NCI-H82 (cell line): ENCODE data around the gene GNL1.

Experiments used
- DNase-seq: peaks from one replicate; lab custom pipeline; 2025; lab: John Stamatoyannopoulos, UW

Gene GNL1

DNA sequence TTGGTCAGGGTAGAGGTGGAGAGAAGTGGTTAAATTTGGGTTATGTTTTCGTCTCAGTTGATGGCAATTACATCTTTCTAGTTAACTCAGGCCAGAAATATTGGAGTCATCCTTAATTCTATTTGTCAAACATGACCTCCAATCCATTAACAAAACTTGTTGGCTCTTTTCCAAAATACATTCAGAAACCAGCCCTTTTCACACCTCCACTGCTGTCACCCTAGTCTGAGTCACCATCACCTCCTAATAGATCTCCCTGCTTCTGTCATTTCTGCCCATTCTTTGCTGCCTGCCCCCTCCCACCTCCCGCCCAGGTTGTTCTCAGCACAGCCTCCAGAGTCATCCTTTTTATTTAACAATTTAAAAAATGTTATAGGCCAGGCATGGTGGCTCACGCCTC lies 12.0 kb upstream of the GNL1 start:
- no peak for DNase-seq

DNA sequence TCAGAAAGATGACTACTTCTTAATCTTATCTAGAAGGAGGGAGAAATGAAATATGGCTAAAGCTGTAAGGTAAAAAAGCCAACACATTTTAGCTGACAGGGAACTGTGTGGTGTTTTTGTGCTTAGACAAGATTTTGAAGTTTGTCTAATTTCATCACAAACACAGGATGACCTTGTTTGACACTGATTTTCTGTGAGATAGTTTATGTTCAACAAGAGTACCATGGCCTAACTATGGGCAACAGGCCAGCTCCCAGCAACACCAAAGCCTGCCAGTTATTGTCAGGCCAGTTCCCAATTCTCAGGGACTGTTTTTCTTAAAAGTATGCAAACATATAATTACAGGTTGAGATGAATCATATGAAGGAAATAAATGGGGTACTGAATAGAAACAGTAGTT lies 9.5 kb upstream of the GNL1 start:
- DNase-seq: no peak

DNA sequence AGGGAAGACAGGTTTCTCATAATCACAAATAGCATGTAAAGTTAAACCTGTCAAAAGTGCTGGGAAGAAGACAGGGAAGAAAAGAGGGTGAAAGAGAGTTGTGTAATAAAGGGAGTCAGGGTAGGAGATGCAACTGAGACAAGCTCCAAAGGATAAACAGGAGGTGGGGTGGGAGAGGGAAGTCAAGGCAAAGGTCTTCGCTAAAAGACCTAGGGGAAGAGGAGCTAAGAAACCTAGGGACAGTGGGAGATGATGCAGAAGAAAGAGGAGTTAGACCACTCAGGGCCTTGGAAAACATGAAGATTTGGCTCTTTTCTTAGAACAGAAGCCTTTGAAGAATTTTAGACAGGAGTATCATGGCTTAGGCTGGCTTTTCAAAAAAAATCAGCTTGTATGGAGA lies 7.8 kb upstream of the GNL1 start:
- DNase-seq: no peak

DNA sequence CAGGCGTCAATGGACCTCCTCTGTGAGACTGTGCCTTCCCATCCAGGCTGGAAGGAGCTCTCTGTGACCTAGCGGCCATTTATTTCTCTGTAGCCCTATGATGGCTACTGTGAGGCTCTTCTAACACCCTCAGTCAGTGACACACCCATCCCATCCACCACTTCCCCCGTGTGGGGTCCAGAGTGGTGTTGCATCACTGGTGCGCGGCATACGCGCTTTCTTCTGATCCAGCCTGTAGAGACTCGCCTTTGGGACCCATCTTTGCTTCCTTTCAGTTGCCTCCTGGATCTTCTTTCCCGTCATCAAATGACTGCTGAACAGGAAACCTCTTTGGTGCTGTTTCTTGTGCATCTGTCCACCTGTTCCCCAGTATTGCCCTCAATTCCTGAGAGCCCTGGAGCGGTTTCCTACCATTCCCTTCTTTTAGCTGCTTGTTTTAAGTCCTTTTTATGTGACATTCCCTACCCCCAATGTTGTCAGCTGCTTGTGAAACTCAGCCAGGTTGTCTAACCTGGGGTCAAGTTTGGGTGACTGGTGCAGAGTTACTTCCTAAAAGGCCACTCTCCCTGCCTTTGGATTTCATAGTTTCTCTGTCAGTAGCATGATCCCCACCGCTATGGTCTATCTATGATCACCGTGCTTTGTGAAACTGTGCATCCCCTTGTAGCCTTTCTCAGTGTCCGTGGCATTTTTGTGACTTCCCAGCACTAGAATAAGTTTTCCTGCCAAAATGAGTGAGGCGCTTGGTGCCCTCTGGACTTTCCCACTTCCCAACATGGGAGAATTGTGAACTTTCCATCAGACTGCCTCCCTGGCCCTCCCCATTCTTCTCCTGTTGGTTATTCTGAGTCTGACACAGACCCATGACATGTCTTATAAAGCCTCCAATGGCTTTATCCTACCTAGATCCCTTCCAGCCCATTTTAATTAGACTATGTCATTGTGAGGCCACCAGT lies 6.5 kb upstream of the GNL1 start:
- no peak for DNase-seq

DNA sequence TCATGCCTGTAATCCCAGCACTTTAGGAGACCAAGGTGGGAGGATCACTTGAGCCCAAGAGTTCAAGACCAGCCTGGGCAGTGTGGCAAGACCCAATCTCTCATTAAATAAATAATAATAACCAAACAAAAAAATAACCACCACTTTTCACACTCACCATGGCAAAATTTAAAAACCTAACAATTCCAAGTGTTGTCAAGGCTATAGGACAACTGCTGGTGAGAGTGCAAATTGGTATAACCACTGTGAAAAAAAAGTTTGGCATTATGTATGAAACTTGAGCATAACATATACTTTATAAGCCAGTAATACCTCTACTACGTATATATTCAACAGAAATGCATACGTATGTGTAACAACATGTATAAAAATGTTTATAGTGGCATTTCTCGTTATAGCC lies 4.6 kb upstream of the GNL1 start:
- DNase-seq: no peak

DNA sequence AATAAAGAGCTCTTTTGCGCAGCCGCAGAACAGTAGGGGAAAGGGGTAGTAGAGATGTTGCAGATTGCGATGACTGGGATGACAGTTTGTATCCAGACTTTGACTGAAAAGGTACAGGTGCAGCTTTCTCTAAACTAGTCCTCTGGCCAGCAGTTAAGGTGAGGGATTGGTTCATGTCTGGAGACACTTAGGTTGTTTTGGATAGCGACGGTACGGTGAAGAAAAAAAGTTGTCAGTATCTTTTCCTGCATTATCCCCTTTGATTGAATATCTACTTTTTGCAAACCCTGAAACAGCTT lies 1.3 kb upstream of the GNL1 start:
- no peak for DNase-seq

DNA sequence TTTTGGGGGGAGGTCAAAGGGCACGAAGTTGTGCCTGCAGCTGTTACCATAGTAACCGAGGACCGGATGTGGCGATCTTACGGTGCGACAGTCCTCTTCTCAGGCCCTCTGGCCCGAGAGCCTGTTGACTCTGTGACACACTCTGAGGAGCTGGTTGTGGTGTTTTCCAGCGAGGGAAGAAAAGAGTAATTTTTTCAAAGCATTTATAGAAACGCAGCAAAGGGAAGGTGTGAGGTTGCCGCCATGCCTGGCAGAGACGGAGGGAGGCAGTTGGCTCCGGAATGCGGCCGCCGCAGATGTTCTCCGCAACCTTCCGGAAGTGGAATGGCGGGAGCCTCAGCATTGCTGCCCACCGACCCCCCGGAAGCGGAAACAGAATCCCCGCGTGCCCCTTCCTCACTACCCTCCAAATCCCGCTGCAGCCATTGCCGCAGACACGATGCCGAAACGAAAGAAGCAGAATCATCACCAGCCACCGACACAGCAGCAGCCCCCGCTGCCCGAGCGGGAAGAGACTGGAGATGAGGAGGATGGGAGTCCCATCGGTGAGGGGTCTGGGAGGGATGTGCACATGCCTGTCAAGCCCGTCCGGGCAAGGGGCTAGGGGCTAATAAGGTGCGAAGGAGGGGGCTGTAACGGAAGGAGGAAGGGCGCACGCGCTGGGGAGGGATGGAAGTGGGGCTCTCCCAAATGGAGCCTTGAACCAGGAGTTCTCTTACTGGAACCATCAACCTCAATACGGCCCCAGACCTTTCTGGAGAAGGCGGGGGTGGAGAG lies 805 bp upstream of the GNL1 start, which contains the start of gene PRR3:
PRR3 (plus strand) TSS at position 390 of the 777 bp plus-strand sequence; CDS start at position 440, 50 bp downstream.
- DNase-seq: peak; percentile 96

DNA sequence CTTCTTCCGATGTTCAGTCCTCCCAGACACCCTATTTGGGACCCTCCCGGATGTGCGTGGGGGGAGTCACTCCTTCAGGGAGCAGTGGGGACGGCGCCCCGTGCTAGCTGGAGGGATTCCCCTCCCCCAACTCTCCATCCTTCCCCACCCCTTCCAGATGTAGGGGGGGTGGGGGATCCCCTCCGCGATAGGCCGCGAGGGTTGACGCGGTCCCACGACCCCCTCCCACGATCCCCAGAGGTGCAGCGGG lies 548 bp downstream of the GNL1 start:
- no peak for DNase-seq

DNA sequence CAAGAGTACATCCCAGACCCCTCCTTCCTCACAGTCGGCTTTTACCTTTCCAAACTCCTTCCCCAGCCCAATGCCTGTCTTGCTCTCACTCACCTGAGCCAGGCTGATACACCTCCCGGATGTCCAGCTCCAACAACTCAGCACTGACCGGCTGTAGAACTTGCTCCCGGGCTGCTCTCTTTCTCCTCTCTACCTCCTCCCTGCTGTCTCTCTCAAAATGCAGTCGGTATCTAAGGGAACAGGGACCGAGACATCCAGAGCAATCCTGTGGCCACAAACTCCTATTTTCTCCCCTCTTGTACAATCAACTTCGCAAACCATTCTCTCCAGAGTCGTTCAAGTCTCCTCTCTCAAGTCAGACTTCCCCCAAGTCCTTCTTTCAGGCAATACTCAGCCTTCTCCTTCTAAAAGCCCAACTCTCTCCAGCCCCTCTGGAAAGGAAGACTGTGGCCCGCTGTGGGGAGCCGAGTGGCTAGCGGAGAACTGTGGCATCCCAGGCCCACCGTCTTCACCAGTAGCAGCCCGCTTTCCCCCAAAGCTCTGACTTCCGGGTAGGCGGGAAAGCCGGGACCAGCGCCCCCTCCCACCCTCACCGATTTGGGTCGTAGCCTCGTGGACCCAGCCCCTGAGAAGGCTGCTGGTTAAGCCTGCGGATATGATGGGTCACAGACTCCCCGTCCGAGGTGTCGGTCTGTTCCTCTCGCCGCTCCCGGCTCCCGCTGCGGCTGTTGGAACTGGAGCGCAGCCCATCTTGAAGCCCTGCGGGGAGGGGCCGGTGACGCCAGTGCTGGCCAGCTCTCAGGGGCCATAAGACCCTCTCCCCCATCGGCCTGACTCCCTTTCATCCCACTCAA lies 1.1 kb downstream of the GNL1 start:
- DNase-seq: peak; percentile 58

DNA sequence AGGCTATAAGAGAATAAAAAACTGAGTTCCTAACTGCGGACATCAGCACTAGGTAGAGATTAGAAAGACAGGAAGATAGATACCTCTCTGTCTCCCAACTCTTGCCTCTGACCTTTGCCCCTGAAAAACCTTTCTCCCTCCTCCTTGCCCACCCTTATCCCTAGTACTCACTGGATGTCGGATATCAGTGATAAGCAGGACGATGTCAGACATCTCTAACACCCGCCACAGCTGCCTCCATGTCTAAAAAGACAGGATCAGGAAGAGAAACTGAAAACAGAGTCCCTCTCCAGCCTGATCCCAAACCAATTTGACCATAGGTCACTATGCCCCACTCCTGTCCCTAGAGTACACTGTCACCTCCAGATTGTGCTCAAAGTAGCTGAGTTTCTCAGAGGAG lies 1.9 kb downstream of the GNL1 start:
- no peak for DNase-seq

DNA sequence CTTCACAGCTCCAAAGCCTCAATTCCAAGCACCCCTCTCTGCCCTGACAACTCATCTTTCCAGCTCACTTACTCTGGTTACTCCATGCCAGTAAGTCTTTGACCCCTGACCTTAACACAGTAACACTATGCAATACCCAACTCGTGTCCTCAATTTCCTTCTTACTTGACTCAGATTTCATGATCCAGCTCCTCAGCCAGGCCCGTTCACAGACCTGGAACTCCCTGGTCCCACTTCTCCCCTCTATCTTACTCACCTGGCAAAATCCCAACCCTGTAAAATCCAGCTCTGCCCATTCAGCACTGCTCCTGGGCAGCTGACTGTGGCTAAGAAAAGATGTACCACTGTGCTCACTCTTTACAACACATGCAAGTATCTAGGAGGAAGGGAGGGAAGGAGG lies 7.9 kb downstream of the GNL1 start:
- no peak for DNase-seq

DNA sequence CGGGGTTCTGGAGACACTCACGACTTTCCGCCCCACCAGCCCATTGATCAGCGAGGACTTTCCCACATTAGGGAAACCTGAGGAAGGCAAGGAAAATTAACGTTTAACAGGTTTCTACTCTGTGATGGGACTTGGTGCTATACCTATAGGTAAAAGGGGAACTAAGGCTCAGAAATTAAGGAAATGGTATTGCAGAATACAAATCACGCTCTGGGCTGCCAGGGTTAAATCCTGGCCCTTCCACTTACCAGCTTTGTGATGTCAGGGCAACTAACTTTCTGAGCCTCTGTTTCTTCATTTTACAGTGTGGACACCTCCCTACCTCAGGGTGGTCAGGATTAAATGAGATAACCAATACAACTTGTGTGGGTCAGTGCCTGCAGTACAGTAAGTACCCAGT lies 8.8 kb downstream of the GNL1 start:
- DNase-seq: no peak

DNA sequence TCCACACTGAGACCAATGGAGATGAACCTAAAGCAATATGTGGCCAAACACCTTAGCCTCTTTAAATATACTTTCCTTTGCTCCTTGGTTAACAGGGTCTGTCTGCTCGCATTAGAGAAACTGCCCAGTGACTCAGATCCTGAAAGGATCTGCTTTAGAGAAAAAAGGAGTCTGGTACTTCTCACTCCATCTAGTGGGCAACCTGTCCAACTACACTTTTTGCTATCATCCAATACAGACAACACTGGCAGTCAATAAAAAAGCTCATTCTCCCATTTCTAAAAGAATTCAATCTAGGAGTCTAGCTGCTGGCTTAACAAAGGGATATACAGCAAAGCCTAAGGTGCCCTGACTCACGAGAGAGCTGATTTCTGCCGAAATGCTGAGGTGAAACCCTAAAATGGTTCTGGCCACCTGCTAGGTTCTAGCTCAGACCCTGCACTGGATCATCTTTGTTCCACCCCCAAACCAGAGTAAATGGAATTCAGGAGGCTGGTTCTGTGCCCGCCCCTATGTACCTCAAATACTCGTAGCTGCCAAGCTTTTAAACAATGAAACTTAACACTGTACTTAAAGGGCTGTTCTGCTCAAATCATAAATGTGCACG lies 11.5 kb downstream of the GNL1 start:
- peak; percentile 64 for DNase-seq

DNA sequence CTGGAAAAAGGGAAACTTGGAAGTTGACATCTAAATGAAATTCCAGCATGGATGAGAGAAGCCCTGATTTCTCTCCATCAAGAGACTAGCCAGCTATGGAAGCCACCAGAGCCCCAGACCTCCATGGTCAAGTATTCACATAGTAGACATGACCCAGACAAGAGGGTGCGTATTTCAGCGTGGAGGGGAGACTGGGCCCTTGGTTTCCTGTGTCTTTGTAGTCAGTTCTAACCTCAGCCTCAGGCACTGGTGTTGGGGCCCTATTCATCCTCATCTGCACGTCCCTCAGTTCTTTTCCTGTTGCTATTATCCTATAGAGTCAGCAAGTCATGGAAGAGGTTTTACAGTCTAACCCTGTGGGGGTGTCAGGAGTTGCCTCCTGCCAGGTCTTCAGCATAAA lies 12.5 kb downstream of the GNL1 start:
- no peak for DNase-seq

DNA sequence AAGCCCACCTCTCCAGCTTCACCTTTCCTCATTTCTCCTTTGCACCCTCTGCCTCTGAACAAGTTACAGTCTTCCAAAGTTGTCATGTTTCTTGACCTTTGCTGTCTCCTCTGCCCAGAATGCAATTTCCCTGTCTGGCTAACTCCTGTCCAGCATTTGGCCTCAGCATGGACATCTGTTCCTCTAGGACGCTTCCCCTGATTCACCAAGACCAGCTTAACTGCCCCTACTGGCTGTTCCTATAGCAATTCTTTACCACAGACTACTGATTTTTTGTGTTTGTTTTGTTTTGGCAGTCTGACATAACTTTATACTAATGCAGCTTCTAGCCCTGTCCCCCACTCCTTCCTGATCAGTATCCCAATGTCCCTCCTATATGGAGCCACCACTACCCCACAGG lies 13.4 kb downstream of the GNL1 start:
- DNase-seq: no peak

DNA sequence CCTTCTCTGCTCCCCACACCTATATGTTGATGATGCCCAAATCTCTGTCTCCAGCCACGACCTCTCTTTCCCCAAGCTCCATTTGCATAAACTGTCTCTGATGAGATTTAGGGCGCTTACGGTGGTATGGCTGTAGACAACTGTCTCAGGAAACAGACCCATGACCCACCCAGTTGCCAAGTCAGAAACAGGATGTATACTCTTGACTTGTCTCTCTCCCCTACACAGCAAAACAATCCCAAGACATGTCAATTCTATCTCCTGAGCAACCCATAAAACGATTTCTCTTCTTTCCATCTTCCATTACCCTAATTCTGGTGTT lies 13.9 kb downstream of the GNL1 start:
- peak; percentile 32 for DNase-seq

DNA sequence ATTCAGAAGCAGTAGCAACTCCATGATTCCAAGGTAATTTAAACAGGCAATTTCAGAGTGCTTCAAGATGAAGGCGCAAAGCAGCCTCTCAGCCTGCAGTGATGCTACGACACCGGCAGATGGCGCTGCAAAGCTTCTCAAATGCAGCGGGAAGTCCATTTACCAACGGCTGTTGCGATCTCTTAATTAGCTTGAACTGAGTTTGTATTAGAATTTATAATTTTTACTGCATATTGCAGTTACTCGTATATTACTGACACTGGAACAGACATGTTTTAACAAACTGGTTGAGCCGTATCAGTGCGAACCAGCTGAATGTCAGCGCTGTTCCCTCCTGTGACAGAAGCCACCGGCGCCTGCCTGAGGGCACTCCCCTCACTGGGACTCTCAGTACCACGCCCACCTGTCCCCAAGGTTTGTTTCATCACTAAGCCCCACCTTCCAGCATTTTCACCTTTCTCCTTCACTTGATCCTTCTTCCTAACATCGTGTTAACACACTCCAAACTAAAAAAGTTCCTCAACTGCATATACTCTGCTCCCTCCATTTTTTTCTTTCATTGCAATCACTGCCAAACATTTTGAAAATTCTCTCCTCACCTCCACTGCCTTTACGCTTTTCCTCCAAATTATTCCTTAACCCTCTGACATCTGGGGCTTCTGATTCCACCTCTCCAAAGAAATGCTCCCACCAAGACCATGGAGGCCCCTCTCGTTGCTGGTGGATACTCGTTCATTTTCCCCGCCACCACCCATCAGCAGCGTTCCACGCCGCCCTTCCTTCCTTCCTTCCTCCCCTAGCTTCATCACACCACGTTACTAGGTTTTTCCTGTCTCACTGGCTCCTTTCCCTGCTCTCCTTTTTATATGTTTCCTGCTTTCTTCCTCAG lies 14.5 kb downstream of the GNL1 start:
- DNase-seq: peak; percentile 88

DNA sequence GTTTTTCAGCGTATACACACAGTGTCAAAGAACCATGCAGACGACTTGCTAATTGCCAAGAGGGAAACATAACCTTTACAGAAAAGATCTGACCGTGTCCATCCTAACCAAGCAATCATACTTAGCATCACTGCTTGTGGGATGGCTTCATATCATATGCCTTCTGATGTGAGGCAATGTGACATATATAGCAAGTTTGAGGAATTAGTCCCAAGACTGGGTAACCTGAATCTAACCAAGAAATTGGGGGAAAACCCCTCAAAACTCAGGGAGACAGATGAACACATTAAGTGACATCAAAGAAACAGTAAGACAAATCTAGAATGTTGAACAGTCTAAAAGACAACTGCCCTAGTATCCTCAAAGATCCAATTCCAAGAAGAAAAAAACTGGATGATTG lies 18.4 kb downstream of the GNL1 start:
- no peak for DNase-seq

DNA sequence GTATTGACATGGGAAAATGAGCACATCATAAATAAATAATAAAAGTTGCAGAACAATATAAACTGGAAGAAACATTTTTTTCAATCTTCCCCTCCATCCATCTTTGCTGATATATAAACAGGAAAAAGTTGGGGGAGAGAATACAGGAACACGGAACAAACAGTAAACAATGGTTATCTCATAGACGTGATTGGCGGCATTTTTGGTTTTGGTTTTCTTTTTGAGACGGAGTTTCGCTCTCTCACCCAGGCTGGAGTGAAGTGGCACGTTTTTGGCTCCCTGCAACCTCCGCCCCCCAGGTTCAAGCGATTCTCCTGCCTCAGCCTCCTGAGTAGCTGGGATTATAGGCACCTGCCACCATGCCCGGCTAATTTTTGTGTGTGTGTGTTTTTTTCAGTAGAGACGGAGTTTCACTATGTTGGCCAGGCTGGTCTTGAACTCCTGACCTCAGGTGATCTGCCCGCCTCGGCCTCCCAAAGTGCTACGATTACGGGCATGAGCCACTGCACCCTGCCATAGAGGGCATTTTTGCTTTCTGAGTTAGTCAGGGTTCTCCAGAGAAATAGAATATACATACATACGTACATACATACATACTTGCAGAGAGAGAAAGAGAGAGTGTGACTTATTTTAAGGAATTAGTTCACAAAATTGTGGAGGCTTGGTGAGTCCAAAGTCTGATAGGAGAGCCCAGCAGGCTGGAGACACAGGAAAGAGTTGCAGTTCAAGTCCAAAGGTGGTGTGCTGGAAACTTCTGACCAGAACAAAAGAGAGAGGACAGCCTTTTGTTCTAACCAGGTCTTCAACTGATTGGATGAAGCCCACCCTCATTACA lies 22.6 kb downstream of the GNL1 start:
- DNase-seq: no peak

DNA sequence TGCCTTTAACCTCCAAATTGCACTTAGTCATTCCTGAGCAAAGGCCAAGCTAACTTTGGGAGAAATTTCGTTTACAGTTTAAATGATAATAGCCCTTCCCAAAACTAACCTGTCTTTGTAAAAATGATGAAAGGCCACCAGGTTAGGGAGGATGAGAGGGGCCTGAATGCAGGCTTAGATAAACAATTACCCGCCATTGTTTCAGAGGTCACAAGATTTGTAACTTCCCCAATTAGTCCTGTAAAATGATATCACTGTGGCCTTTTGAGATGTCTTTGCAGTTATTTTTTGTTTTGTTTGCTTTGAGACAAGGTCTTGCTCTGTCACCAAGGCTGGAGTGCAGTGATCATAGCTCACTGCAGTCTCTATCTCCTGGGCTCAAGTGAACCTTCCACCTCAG lies 26.3 kb downstream of the GNL1 start:
- DNase-seq: no peak
